Skeletal muscle satellite cell (primary cell): ENCODE data around the gene OR51B2. TPM values are rescaled to one million over a fixed set of nuclear protein-coding genes. Genes with fewer than 3 reads are reported as not detected.
"Not testable (repeated sequence)": the region's sequence is repeated elsewhere in the genome, so short reads cannot be mapped to it uniquely, and the experiment has no call there.

Source experiments
- H3K27me3 ChIP-seq: 2 replicates; pipeline ENCODE4 v1.7.0; 2013; ENCODE audit warnings: low read length; ENCODE audit not compliant: control insufficient read depth, insufficient read depth
- H3K36me3 ChIP-seq: 2 replicates; pipeline ENCODE4 v1.7.0; 2013; ENCODE audit warnings: mild to moderate bottlenecking, control low read depth, low read length; ENCODE audit not compliant: insufficient read depth
- H3K4me1 ChIP-seq: 2 replicates; pipeline ENCODE4 v1.7.0; 2013; ENCODE audit warnings: low read length; ENCODE audit not compliant: control insufficient read depth, insufficient read depth
- H3K4me2 ChIP-seq: 2 replicates; pipeline ENCODE4 v1.7.0; 2013; ENCODE audit warnings: mild to moderate bottlenecking, low read length
- H3K4me3 ChIP-seq: 2 replicates; pipeline ENCODE4 v1.7.0; 2013; ENCODE audit warnings: low read length
- H3K9ac ChIP-seq: 2 replicates; pipeline ENCODE4 v1.7.0; 2013; ENCODE audit warnings: mild to moderate bottlenecking, low read depth, low read length, moderate library complexity
- H3K9me3 ChIP-seq: replicated peaks from 2 replicates; pipeline ENCODE4 v1.7.0; 2013; ENCODE audit warnings: mild to moderate bottlenecking, control low read depth, low read length
- total RNA-seq: library from RNA; depleted of rRNA; stranded (reverse); fragments of >200 nt; gene quantifications from 2 replicates; pipeline ENCODE4 v1.2.3, GENCODE V29; 2012; rRNA removed

OR51B2 gene
- total RNA-seq, result not detected in 2 replicates

DNA sequence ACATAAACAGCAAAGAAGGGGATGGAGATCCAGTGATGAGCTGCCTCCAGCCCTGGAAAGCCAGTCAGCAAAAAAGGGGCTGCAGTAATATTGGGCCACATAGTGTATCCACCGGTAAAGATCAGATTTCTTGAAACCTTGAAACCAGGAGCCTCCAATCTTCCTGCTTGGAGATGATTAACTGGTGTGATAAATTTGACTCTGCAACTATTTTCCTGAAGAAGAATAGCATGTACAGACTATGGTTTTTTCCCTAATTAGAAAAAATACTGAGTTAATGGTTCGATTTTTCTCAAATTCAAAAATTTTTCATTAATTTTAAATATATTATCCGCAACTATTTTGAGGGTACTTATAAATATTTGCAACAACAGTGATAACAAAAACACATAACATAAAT lies at the start of gene OR51B2:
OR51B2 (minus strand) TSS at position 101 of the 400 bp plus-strand sequence; CDS start at position 101, 0 bp downstream.
- no peak within 1 kb of the TSS for H3K4me2 ChIP-seq
- no peaks in the 10 kb centered on the region for H3K9me3 ChIP-seq
- no peak within 1 kb of the TSS for H3K4me3 ChIP-seq
- H3K9ac ChIP-seq, result no peak within 1 kb of the TSS
- H3K36me3 ChIP-seq, result no peaks in the 10 kb centered on the region
- no peaks in the 10 kb centered on the region for H3K4me1 ChIP-seq
- H3K27me3 ChIP-seq, result no peaks in the 10 kb centered on the region

DNA sequence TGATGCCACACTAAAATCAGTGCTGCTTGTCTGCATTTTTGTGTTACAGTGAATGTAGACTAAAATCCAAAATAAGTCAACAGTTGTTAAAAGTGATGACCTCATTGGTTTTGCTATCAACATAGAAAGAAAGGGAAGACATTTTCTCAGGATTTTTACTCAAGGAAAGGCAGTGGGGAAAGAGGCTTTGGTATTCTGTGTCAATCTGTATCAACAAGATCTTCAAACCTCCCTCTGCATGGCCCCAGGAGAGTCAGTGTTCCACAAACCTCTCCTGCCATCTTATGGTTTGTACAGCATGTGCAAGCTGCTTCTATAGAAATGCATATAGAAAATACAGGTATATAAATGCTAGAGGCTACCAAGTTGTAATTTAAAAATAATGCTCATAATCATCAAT lies 45.7 kb upstream of the OR51B2 start:
- Histone ChIP-seq H3K4me1 (peaks cover 23% of the 10 kb centered on the region), H3K9ac (no peak overlapping the region), H3K4me3 (no peak overlapping the region), H3K4me2 (no peak overlapping the region), H3K27me3 (no peaks in the 10 kb centered on the region), H3K9me3 (no peaks in the 10 kb centered on the region), H3K36me3 (no peaks in the 10 kb centered on the region)

DNA sequence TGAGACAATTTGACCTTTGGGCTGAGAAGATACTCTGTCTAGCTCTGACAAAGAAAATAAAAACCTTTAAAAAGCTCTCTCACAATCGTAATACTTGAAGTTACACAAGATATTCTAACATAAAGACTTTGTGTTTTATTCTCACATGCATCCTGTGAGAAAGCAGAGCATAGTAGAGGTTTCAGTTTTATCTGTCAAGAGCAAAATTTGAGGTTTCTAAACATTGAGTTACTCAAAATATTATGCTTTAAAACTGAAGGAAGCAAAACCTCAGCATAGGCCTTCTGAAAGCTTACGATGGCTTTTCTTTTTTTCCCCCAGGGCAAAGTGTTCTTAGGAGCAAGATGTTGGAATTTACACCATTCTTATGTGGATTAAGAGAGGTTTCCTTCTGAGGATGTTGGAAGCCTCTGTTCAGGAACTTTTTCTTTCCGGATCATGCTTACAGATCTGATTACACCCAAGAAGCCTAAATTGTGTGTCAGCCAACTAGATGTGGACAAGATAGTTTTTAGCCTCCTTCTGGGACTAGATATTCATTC lies 44.5 kb upstream of the OR51B2 start:
- no peaks in the 10 kb centered on the region for H3K27me3 ChIP-seq
- H3K4me2 ChIP-seq, result no peak overlapping the region
- H3K9ac ChIP-seq, result no peak overlapping the region
- H3K9me3 ChIP-seq, result no peaks in the 10 kb centered on the region
- H3K36me3 ChIP-seq, result no peaks in the 10 kb centered on the region
- H3K4me3 ChIP-seq, result no peak overlapping the region
- H3K4me1 ChIP-seq, result peaks cover 35% of the 10 kb centered on the region

- H3K4me1 ChIP-seq, result peaks cover 35% of the 10 kb centered on the region
- H3K4me2 ChIP-seq, result no peak overlapping the region
- H3K4me3 ChIP-seq, result no peak overlapping the region
- no peaks in the 10 kb centered on the region for H3K9me3 ChIP-seq
- no peaks in the 10 kb centered on the region for H3K36me3 ChIP-seq
- peak overlapping the region; percentile 17 for H3K9ac ChIP-seq
- H3K27me3 ChIP-seq, result no peaks in the 10 kb centered on the region
Measured at GRCh38 chr11:5367448-5368074, 43.5 kb upstream of the OR51B2 start.

GRCh38 chr11:5366856-5367255 lies 42.8 kb upstream of the OR51B2 start:
- peak overlapping the region; percentile 8 for H3K4me2 ChIP-seq
- H3K4me3 ChIP-seq, result no peak overlapping the region
- H3K9ac ChIP-seq, result peak overlapping the region; percentile 17
- no peaks in the 10 kb centered on the region for H3K9me3 ChIP-seq
- peaks cover 35% of the 10 kb centered on the region for H3K4me1 ChIP-seq
- no peaks in the 10 kb centered on the region for H3K27me3 ChIP-seq
- no peaks in the 10 kb centered on the region for H3K36me3 ChIP-seq

DNA sequence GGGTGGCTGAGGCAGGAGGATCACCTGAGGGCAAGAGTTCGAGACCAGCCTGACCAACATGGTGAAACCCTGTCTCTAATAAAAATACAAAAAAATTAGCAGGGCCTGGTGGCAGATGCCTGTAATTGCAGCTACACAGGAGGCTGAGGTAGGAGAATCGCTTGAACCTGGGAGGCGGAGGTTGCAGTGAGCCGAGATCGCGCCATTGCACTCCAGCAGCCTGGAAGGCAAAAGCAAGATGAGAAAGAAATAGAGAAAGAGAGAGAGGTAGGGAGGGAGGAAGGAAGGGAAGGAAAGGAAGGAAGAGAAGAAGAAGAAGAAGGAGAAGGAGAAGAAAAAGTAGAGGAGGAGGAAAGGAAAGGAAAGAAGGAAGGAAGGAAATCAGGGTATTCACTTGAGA lies 42.3 kb upstream of the OR51B2 start:
- not testable (repeated sequence) for H3K4me2 ChIP-seq, H3K27me3 ChIP-seq, H3K9ac ChIP-seq, H3K4me3 ChIP-seq, H3K9me3 ChIP-seq, H3K36me3 ChIP-seq
- H3K4me1 ChIP-seq, result peaks cover 35% of the 10 kb centered on the region

GRCh38 chr11:5364214-5364613 lies 40.1 kb upstream of the OR51B2 start:
- no peaks in the 10 kb centered on the region for H3K36me3 ChIP-seq
- no peaks in the 10 kb centered on the region for H3K9me3 ChIP-seq
- H3K4me2 ChIP-seq, result peak overlapping the region; percentile 41
- H3K27me3 ChIP-seq, result no peaks in the 10 kb centered on the region
- H3K4me3 ChIP-seq, result no peak overlapping the region
- peaks cover 35% of the 10 kb centered on the region for H3K4me1 ChIP-seq
- H3K9ac ChIP-seq, result peak overlapping the region; percentile 52

DNA sequence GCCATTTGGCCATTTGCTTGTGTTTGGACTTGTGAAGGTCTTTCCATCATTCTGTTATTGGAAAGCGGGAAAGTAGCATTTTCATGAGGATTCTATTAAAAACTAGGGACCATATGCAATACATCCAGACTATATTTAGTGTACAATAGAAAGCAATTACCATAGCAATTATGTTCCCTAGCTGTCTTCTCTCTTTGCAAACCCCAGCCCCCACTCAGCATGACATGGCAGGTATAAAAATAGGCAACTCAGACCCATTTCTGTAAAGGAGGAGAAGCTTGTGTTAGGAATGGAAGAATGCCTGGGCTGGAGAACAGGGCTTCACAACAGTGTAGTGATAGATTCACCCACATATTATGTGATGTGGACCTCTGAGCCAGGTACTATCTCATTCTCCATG lies 39.6 kb upstream of the OR51B2 start:
- H3K9me3 ChIP-seq, result no peaks in the 10 kb centered on the region
- peaks cover 35% of the 10 kb centered on the region for H3K4me1 ChIP-seq
- H3K27me3 ChIP-seq, result no peaks in the 10 kb centered on the region
- H3K9ac ChIP-seq, result no peak overlapping the region
- H3K4me2 ChIP-seq, result peak overlapping the region; percentile 2
- no peaks in the 10 kb centered on the region for H3K36me3 ChIP-seq
- H3K4me3 ChIP-seq, result no peak overlapping the region

DNA sequence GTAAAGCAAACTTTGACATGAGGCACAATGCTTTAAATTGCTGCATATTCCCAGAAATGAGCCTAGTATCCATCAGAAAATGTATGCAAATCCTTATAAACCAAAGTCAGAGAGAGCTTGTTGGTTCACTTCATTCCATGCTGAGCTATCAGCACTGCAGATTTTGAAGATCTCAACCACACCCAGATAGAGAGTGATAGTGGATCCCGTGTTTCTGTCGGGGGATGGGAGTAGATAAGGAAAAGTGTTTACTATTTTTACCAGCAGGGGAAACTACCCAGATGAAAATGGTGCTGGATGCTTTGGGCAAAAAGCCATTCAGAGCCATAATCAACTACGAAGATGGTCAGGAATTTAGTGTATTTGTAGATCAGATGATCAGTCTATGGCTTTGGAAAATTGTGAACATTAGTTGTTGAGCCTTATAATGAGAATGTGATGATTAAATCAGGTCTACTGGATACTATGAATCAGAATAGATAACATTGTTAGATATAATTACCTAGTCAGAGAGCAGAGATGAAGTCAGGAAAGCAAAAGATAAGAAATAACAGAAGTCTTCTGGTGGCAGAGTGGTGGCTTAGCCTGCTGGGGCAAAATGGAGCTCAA lies 38.0 kb upstream of the OR51B2 start:
- H3K4me1 ChIP-seq, result peaks cover 25% of the 10 kb centered on the region
- H3K27me3 ChIP-seq, result no peaks in the 10 kb centered on the region
- H3K4me3 ChIP-seq, result no peak overlapping the region
- H3K4me2 ChIP-seq, result no peak overlapping the region
- H3K36me3 ChIP-seq, result no peaks in the 10 kb centered on the region
- no peaks in the 10 kb centered on the region for H3K9me3 ChIP-seq
- no peak overlapping the region for H3K9ac ChIP-seq

GRCh38 chr11:5356031-5356430 lies 31.9 kb upstream of the OR51B2 start:
- not testable (repeated sequence) for H3K4me3 ChIP-seq, H3K27me3 ChIP-seq, H3K36me3 ChIP-seq, H3K9ac ChIP-seq, H3K4me1 ChIP-seq, H3K9me3 ChIP-seq, H3K4me2 ChIP-seq

DNA sequence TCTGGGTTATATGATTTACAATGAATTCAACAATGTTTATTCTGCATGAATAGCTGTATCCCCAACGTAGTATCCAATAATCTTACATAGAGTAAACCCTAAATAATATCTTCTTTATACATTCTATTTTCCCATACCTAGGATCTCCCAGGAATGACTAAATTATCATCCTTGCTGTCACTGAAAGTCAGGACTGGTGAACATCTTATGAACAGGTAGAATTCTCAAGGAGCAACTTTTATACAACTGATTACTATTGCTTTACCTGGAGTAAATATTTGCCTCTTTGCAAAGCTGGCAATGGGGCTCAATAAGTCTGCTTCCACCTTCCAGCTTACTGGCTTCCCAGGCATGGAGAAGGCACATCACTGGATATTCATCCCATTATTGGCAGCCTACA lies 27.1 kb upstream of the OR51B2 start, which contains the start of gene OR51B6:
OR51B6 (plus strand) TSS at position 301 of the 400 bp plus-strand sequence; CDS start at position 301, 0 bp downstream.
- H3K9ac ChIP-seq, result no peak within 1 kb of the TSS
- no peaks in the 10 kb centered on the region for H3K27me3 ChIP-seq
- H3K4me2 ChIP-seq, result no peak within 1 kb of the TSS
- H3K9me3 ChIP-seq, result no peaks in the 10 kb centered on the region
- H3K36me3 ChIP-seq, result no peaks in the 10 kb centered on the region
- no peaks in the 10 kb centered on the region for H3K4me1 ChIP-seq
- H3K4me3 ChIP-seq, result no peak within 1 kb of the TSS

GRCh38 chr11:5349550-5349949 lies 25.5 kb upstream of the OR51B2 start:
- H3K36me3 ChIP-seq, result no peaks in the 10 kb centered on the region
- H3K4me1 ChIP-seq, result no peaks in the 10 kb centered on the region
- no peak overlapping the region for H3K4me3 ChIP-seq
- H3K4me2 ChIP-seq, result no peak overlapping the region
- H3K9ac ChIP-seq, result no peak overlapping the region
- no peaks in the 10 kb centered on the region for H3K27me3 ChIP-seq
- H3K9me3 ChIP-seq, result no peaks in the 10 kb centered on the region
